Sciatic nerve (tissue), 2 donors: Measurements from ENCODE around the gene KCNK6. TPM values are rescaled to one million over a fixed set of nuclear protein-coding genes. Genes with fewer than 3 reads are reported as not detected.

Source experiments
- ATAC-seq: fragments of 200-7000 bp; cut with Tn5 transposase; one replicate; pipeline ENCODE4 v1.9.1; 2020; ENCODE audit warnings: mild to moderate bottlenecking, moderate library complexity
- DNase-seq: peaks from one replicate; pipeline ENCODE4 v3.0.0-alpha.2; 2020; ENCODE audit warnings: low spot score
- intact Hi-C: fragments of 100-400 bp; cut with DNase I; formaldehyde crosslinking; loops from one replicate; pipeline ENCODE4 v1.14.2; 2022
- total RNA-seq: library from RNA; stranded (reverse); fragmentation: NEBNext Ultra II Directional; extraction: Animal tissue kit (Norgen Biotek cat#: 25700); gene quantifications from one replicate; pipeline ENCODE4 v1.2.1, GENCODE V29; 2021
- donor health status: DM: no; HTN: no; CAD: no.
- donor health status: DM: no; HTN: no; CAD: no.

The KCNK6 gene
- total RNA-seq, 1 donor from 2014 or later: 4.1 TPM

- no peak for DNase-seq
- ATAC-seq: no peak
- intact Hi-C loops: no loop called here
These were observed 56.9 kb downstream of the KCNK6 start for GRCh38 chr19:38376576-38376975.

- no peak for DNase-seq
- intact Hi-C loops: no loop called here
- ATAC-seq: no peak
These were observed 57.4 kb downstream of the KCNK6 start for GRCh38 chr19:38377052-38377451.

GRCh38 chr19:38378866-38379265, 59.2 kb downstream of the KCNK6 start:
- ATAC-seq: no peak

DNA sequence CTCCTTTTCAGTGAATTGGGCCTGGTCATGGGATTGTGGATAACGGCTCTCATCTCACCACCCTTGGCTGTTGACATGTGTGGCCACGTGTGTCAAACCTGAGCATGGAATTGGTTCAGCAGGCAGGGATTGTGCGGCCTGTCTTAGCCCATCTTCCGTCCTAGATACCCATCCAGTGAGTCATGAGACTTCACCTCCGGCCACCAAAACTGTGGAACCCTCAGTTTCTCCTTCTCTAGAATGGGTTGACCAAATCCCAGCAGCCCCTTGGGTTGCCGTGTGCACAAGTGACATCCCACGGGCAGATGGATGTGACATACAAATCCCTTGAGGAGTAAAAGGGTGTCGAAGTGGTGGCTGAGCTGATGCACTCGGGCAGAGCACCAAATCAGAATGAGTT, 61.5 kb downstream of the KCNK6 start:
- intact Hi-C loops: no loop called here
- DNase-seq: no peak
- no peak for ATAC-seq

More at GRCh38 chr19:38378866-38379265, 59.2 kb downstream of the KCNK6 start:
- intact Hi-C loops: no loop called here
- no peak for DNase-seq

Other genes starting within 250 kb of the KCNK6 start
- gene DPF1, start 95.6 kb upstream of the KCNK6 start, total RNA-seq: not detected
- gene PPP1R14A, start 63.5 kb upstream of the KCNK6 start, total RNA-seq: 27.5 TPM
- 27.7 TPM for gene SPINT2, start 55.3 kb upstream of the KCNK6 start, total RNA-seq
- 25.8 TPM for gene C19orf33, start 15.6 kb upstream of the KCNK6 start, total RNA-seq
- gene YIF1B, start 3.9 kb upstream of the KCNK6 start, total RNA-seq: 25.1 TPM
- gene CATSPERG, start 16.0 kb downstream of the KCNK6 start, total RNA-seq: 8.6 TPM
- gene PSMD8, start 54.7 kb downstream of the KCNK6 start, total RNA-seq: 78.2 TPM
- gene GGN, start 68.2 kb downstream of the KCNK6 start, total RNA-seq: 0.31 TPM
- 2.3 TPM for gene SPRED3, start 68.9 kb downstream of the KCNK6 start, total RNA-seq
- 24.8 TPM for gene FAM98C, start 83.2 kb downstream of the KCNK6 start, total RNA-seq
- 7.0 TPM for gene RASGRP4, start 106.4 kb downstream of the KCNK6 start, total RNA-seq
- gene RYR1, start 113.8 kb downstream of the KCNK6 start, total RNA-seq: 14.4 TPM